GM12864 (cell line): ENCODE measurements around the gene PANX3.

ENCODE experiments used
- DNase-seq: peaks from one replicate; pipeline ENCODE4 v3.0.0-alpha.2; 2011; ENCODE audit warnings: low read depth
- H3K4me3 ChIP-seq: 2 replicates; pipeline ENCODE4 v1.5.1; 2011; ENCODE audit warnings: mild to moderate bottlenecking, low read depth, low read length, control low read depth
- CTCF ChIP-seq: IDR thresholded peaks from 2 replicates; pipeline ENCODE4 v1.5.1; 2011; ENCODE audit warnings: low read depth, mild to moderate bottlenecking, moderate library complexity, low read length, control low read depth, inconsistent platforms; ENCODE audit errors: missing control alignments

The PANX3 gene

GRCh38 chr11:124642628-124643027 lies 31.4 kb downstream of the PANX3 start:
- DNase-seq: no peak
- no peak overlapping the region for H3K4me3 ChIP-seq
- no peak for TF ChIP-seq CTCF

GRCh38 chr11:124643042-124643604 lies 31.9 kb downstream of the PANX3 start:
- TF ChIP-seq CTCF: no peak
- DNase-seq: no peak
- no peak overlapping the region for H3K4me3 ChIP-seq

- TF ChIP-seq CTCF: no peak
- no peak overlapping the region for H3K4me3 ChIP-seq
- no peak for DNase-seq
These were observed 32.6 kb downstream of the PANX3 start for GRCh38 chr11:124643605-124644425.

GRCh38 chr11:124644426-124645280 lies 33.4 kb downstream of the PANX3 start:
- DNase-seq: no peak
- no peak overlapping the region for H3K4me3 ChIP-seq
- peak; percentile 78 for TF ChIP-seq CTCF

GRCh38 chr11:124646148-124646547 lies 34.9 kb downstream of the PANX3 start:
- no peak for TF ChIP-seq CTCF
- no peak for DNase-seq
- H3K4me3 ChIP-seq: no peak overlapping the region

GRCh38 chr11:124648610-124649009 lies 37.4 kb downstream of the PANX3 start:
- TF ChIP-seq CTCF: no peak
- H3K4me3 ChIP-seq: no peak overlapping the region
- DNase-seq: no peak
